NCI-H146 treated with DMSO at 0.1 percent for 48 hours (cell line): ENCODE results near the gene OR5T1.

ENCODE experiments used
- DNase-seq: peaks from one replicate; lab custom pipeline; 2025; ENCODE audit not compliant: unreplicated experiment; lab: John Stamatoyannopoulos, UW

OR5T1 gene

GRCh38 chr11:56273854-56274253 lies at the start of gene OR5T1:
Gene OR5T1, plus strand, starts transcription at chr11:56274154. Its CDS starts 1,485 bp downstream, at chr11:56275639.
- no peak for DNase-seq

- DNase-seq, result no peak
Observed at GRCh38 chr11:56234155-56234554, 39.8 kb upstream of the OR5T1 start, which contains the start of gene OR5T2. Gene OR5T2, minus strand, starts transcription at chr11:56234255. Its CDS starts 1,193 bp downstream, at chr11:56233062.

- DNase-seq, result no peak
Observed at GRCh38 chr11:56251954-56252353, 22.0 kb upstream of the OR5T1 start, which contains the start of gene OR5T3. Gene OR5T3, plus strand, starts transcription at chr11:56252254. Its CDS starts 0 bp downstream, at chr11:56252254.

GRCh38 chr11:56271092-56271491 lies 2.9 kb upstream of the OR5T1 start:
- DNase-seq, result no peak

GRCh38 chr11:56292154-56292553 lies 18.2 kb downstream of the OR5T1 start, which contains the start of gene OR8H1:
Gene OR8H1, minus strand, starts transcription at chr11:56292254. Its CDS starts 1,192 bp downstream, at chr11:56291062.
- no peak for DNase-seq

GRCh38 chr11:56296898-56297297 lies 22.9 kb downstream of the OR5T1 start:
- no peak for DNase-seq

- DNase-seq, result no peak
Observed at GRCh38 chr11:56307836-56308235, 33.9 kb downstream of the OR5T1 start.

- no peak for DNase-seq
Observed at GRCh38 chr11:56314844-56315243, 40.9 kb downstream of the OR5T1 start, which contains the start of gene OR8K3. Gene OR8K3, plus strand, starts transcription at chr11:56315144. Its CDS starts 3,163 bp downstream, at chr11:56318307.
